ENCODE results near the gene CST3. TPM values are rescaled to one million over a fixed set of nuclear protein-coding genes. Genes with fewer than 3 reads are reported as not detected.

CST3 gene
- total RNA-seq, 1 donor from 2014 or later: 82.7 TPM

- Histone ChIP-seq H3K4me3 (ENCODE audit: low read depth, low read length) (no peak overlapping the region), H3K27me3 (ENCODE audit: control insufficient read depth, insufficient read depth, low read length) (no peaks in the 10 kb centered on the region), H3K36me3 (ENCODE audit: control insufficient read depth, insufficient read depth, low read length) (peaks cover 8% of the 10 kb centered on the region)
- DNase-seq (ENCODE audit: low read depth) (no peak), FAIRE-seq (no peak)
- TF ChIP-seq, protein P1, sequence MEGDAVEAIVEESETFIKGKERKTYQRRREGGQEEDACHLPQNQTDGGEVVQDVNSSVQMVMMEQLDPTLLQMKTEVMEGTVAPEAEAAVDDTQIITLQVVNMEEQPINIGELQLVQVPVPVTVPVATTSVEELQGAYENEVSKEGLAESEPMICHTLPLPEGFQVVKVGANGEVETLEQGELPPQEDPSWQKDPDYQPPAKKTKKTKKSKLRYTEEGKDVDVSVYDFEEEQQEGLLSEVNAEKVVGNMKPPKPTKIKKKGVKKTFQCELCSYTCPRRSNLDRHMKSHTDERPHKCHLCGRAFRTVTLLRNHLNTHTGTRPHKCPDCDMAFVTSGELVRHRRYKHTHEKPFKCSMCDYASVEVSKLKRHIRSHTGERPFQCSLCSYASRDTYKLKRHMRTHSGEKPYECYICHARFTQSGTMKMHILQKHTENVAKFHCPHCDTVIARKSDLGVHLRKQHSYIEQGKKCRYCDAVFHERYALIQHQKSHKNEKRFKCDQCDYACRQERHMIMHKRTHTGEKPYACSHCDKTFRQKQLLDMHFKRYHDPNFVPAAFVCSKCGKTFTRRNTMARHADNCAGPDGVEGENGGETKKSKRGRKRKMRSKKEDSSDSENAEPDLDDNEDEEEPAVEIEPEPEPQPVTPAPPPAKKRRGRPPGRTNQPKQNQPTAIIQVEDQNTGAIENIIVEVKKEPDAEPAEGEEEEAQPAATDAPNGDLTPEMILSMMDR (IDR thresholded peaks at IDR 0.05; ENCODE audit: insufficient read depth, low read length, severe bottlenecking): no peak
Measured at GRCh38 chr20:23631981-23632710, 5.6 kb downstream of the CST3 start.

DNA sequence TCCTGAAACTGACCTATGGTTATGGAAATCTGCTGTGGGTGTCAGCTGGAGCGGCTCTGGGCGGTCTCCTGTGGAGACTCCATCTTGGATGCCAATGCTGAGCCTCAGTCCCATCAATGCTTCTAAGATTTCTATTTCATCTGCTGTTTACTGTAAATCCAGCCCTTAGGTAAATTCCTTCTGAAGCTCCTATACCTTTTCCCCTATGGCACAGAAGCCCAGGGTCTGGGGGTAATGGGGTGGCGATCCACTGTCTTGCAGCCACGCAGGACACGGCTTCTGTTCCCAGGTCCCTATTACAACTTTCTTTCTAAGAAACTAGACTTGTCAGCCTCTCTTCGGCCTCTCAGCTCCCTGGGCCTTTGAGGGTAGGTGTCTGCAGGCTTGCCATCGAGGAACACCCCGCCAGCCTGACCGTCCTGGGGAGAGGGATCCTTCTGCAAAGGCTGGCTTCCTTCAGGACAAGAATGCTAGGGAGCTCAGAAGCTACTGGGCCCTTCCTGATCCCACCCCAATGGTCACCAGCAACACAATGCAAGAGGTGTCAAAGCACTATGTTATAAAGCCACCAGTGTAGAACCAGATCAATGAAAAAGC lies 6.4 kb downstream of the CST3 start:
- DNase-seq (ENCODE audit: low read depth): no peak
- no peak overlapping the region for H3K4me3 ChIP-seq (ENCODE audit: low read depth, low read length)
- FAIRE-seq: no peak
- TF ChIP-seq, protein P1 (IDR thresholded peaks at IDR 0.05; ENCODE audit: insufficient read depth, low read length, severe bottlenecking): no peak
- no peaks in the 10 kb centered on the region for H3K27me3 ChIP-seq (ENCODE audit: control insufficient read depth, insufficient read depth, low read length)
- H3K36me3 ChIP-seq (ENCODE audit: control insufficient read depth, insufficient read depth, low read length): peaks cover 8% of the 10 kb centered on the region

GRCh38 chr20:23630392-23630849 lies 7.3 kb downstream of the CST3 start:
- Histone ChIP-seq H3K4me3 (ENCODE audit: low read depth, low read length) (no peak overlapping the region), H3K27me3 (ENCODE audit: control insufficient read depth, insufficient read depth, low read length) (no peaks in the 10 kb centered on the region), H3K36me3 (ENCODE audit: control insufficient read depth, insufficient read depth, low read length) (peaks cover 8% of the 10 kb centered on the region)
- TF ChIP-seq, protein P1 (IDR thresholded peaks at IDR 0.05; ENCODE audit: insufficient read depth, low read length, severe bottlenecking): no peak
- no peak for DNase-seq (ENCODE audit: low read depth)
- peak; percentile 58 for FAIRE-seq

GRCh38 chr20:23629542-23630391 lies 8.0 kb downstream of the CST3 start:
- Histone ChIP-seq H3K4me3 (ENCODE audit: low read depth, low read length) (no peak overlapping the region), H3K36me3 (ENCODE audit: control insufficient read depth, insufficient read depth, low read length) (peaks cover 5% of the 10 kb centered on the region), H3K27me3 (ENCODE audit: control insufficient read depth, insufficient read depth, low read length) (no peaks in the 10 kb centered on the region)
- TF ChIP-seq, protein P1 (IDR thresholded peaks at IDR 0.05; ENCODE audit: insufficient read depth, low read length, severe bottlenecking): no peak
- FAIRE-seq: no peak
- DNase-seq (ENCODE audit: low read depth): no peak

DNA sequence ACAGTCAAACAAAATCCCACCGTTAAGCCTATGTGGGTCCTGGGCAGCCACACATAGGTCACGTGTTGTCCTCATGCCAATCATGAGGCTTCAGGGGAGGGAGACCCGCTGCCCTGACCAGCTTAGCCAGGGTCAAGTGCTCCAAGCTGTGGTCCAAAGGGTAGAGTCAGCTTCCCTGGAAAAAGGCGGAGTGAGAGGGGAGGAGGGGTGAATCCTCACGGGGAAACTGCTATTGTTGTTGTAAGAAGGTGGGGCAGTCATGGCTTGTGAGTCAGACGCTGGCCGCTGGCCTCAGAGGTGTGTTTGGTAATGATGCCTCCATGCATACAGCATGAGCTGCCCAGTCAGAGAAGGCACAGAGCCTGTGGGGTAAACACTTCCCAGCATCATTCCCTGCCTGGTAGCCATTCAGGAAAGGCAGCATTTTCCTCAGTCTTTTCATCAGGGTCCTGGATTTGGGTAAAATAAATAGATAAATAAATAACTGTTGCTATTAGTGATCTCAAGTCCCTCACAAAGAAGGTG lies 8.7 kb downstream of the CST3 start:
- TF ChIP-seq, protein P1 (IDR thresholded peaks at IDR 0.05; ENCODE audit: insufficient read depth, low read length, severe bottlenecking): no peak
- H3K36me3 ChIP-seq (ENCODE audit: control insufficient read depth, insufficient read depth, low read length): peaks cover 5% of the 10 kb centered on the region
- DNase-seq (ENCODE audit: low read depth): peak; percentile 95
- no peak overlapping the region for H3K4me3 ChIP-seq (ENCODE audit: low read depth, low read length)
- no peaks in the 10 kb centered on the region for H3K27me3 ChIP-seq (ENCODE audit: control insufficient read depth, insufficient read depth, low read length)
- FAIRE-seq: peak; percentile 83
